Measurements from ENCODE around the gene FRMD4B. TPM values are rescaled to one million over a fixed set of nuclear protein-coding genes. Genes with fewer than 3 reads are reported as not detected.
A peak's percentile ranks its signal among the peaks of the same experiment; 100 is the strongest.

The FRMD4B gene
- total and polyA plus RNA-seq, 10 of the 15 experiments (the other 5 are each of a cell fraction or from before 2014, with no cell fraction given): 3.9 to 11.4 (median 8.0) TPM

- DNase-seq (ENCODE audit: low read depth, low spot score): no peak
- H3K27ac ChIP-seq (ENCODE audit: control insufficient read depth, insufficient read depth): no peak overlapping the region
- no TSS peak for BruUV-seq (replicated peaks)
- in situ Hi-C loops (cut with MboI): no loop called here
- H3K36me3 ChIP-seq (ENCODE audit: control insufficient read depth in 2 of 2, insufficient read depth in 2 of 2, low read length in 1 of 2): no peaks in the 10 kb centered on the region
- no peak overlapping the region; the same call in 1 of the 2 replicates for H2AFZ ChIP-seq (ENCODE audit: control insufficient read depth, low read depth, low read length)
- no peaks in the 10 kb centered on the region for H3K27me3 ChIP-seq (replicated peaks in 1 of 2; ENCODE audit: control insufficient read depth in 2 of 2, insufficient read depth in 2 of 2, low read length in 1 of 2)
- intact Hi-C loops (cut with micrococcal nuclease; ENCODE audit: unreplicated experiment): loop anchor here (10.0 kb wide), 1 partner anchor 616 kb away; no protein-coding TSS in a partner anchor
- 67% methylated on average over 4 of the region's 4 CpGs for WGBS (ENCODE audit: insufficient coverage, insufficient replicate concordance, low lambda C conversion rate, missing lambda C conversion rate)
- no peaks in the 10 kb centered on the region for H4K20me1 ChIP-seq (ENCODE audit: control insufficient read depth, insufficient read depth)
- no peak overlapping the region for H3K9ac ChIP-seq (ENCODE audit: control insufficient read depth, insufficient read depth, low read length)
- peak overlapping the region; percentile 28; the same call in 1 of the 2 replicates for H3K4me2 ChIP-seq (ENCODE audit: control insufficient read depth, insufficient read depth)
- no peak for FAIRE-seq
- peaks cover 22% of the 10 kb centered on the region for H3K4me1 ChIP-seq (ENCODE audit: control insufficient read depth, insufficient read depth, low read length)
- H3K79me2 ChIP-seq (ENCODE audit: control insufficient read depth, insufficient read depth, low read length): no peaks in the 10 kb centered on the region
- POLR2A ChIA-PET: interaction anchor here (0.5 to 1.5 kb wide), 3 partner anchors 9 to 242 kb away, joined by 3 to 4 read pairs (median 3); no protein-coding TSS in a partner anchor
- ATAC-seq: no peak; the same call in 2 of the 3 replicates
- CTCF ChIA-PET: interaction anchor here (0.5 to 15.5 kb wide), 11 partner anchors 8 to 244 kb away, joined by 3 to 236 read pairs (median 3); no protein-coding TSS in a partner anchor
- H3K9me3 ChIP-seq (replicated peaks; ENCODE audit: control insufficient read depth, insufficient read depth, low read length): no peaks in the 10 kb centered on the region
- RAD21 ChIA-PET (ENCODE audit: unreplicated experiment): interaction anchor here (0.5 to 1.8 kb wide), 7 partner anchors 15 to 247 kb away, joined by 3 to 8 read pairs (median 3); no protein-coding TSS in a partner anchor
- SMC1A ChIA-PET (ENCODE audit: uncharacterized antibody, unreplicated experiment): interaction anchor here (0.6 to 8.3 kb wide), 20 partner anchors 10 to 126 kb away, joined by 3 to 78 read pairs (median 4); partner anchors contain the start of gene FRMD4B
- H3K4me3 ChIP-seq: no peak overlapping the region
- TF ChIP-seq NR2F1 (conservative IDR thresholded peaks at IDR 0.05): 0 out of 2 replicates have a peak, but pooled peaks have one; percentile 16
- TF ChIP-seq, protein P1, sequence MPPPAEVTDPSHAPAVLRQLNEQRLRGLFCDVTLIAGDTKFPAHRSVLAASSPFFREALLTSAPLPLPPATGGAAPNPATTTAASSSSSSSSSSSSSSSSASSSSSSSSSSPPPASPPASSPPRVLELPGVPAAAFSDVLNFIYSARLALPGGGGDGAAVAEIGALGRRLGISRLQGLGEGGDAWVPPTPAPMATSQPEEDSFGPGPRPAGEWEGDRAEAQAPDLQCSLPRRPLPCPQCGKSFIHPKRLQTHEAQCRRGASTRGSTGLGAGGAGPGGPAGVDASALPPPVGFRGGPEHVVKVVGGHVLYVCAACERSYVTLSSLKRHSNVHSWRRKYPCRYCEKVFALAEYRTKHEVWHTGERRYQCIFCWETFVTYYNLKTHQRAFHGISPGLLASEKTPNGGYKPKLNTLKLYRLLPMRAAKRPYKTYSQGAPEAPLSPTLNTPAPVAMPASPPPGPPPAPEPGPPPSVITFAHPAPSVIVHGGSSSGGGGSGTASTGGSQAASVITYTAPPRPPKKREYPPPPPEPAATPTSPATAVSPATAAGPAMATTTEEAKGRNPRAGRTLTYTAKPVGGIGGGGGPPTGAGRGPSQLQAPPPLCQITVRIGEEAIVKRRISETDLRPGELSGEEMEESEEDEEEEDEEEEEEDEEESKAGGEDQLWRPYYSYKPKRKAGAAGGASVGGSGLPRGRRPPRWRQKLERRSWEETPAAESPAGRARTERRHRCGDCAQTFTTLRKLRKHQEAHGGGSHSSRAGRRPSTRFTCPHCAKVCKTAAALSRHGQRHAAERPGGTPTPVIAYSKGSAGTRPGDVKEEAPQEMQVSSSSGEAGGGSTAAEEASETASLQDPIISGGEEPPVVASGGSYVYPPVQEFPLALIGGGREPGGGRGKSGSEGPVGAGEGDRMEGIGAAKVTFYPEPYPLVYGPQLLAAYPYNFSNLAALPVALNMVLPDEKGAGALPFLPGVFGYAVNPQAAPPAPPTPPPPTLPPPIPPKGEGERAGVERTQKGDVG (CRISPR knock-in tag; IDR thresholded peaks at IDR 0.05): peak; percentile 88
- no peak for TF ChIP-seq PAX8 (IDR thresholded peaks at IDR 0.05)
- peak; percentile 85 for TF ChIP-seq PRDM15 (CRISPR knock-in tag; IDR thresholded peaks at IDR 0.05)
- no peak for TF ChIP-seq ATF7 (IDR thresholded peaks at IDR 0.05; ENCODE audit: low read depth)
- peak; percentile 95 for TF ChIP-seq ZNF687 (IDR thresholded peaks at IDR 0.05)
- TF ChIP-seq RB1 (IDR thresholded peaks at IDR 0.05; ENCODE audit: borderline replicate concordance): no peak
These were observed 57.6 kb downstream of the FRMD4B start for GRCh38 chr3:69328103-69328962.
